HG03159 (cell line): Measurements from ENCODE around the gene NT5DC3.

Source experiments
- ATAC-seq: cut with Tn5 transposase; IDR thresholded peaks from one replicate; pipeline ENCODE4 v1.9.1; 2021; ENCODE audit warnings: mild to moderate bottlenecking, moderate library complexity; ENCODE audit not compliant: unreplicated experiment

The NT5DC3 gene

GRCh38 chr12:103833095-103833775 is 7.8 kb downstream of the NT5DC3 start:
- no peak for ATAC-seq

- ATAC-seq: no peak
These were observed 8.7 kb downstream of the NT5DC3 start for GRCh38 chr12:103832048-103832997.

- no peak for ATAC-seq
These were observed 10.2 kb downstream of the NT5DC3 start for GRCh38 chr12:103830730-103831320.

- no peak for ATAC-seq
These were observed 10.9 kb downstream of the NT5DC3 start for GRCh38 chr12:103830025-103830725.

- no peak for ATAC-seq
These were observed 11.9 kb downstream of the NT5DC3 start for GRCh38 chr12:103829092-103829491.

GRCh38 chr12:103827911-103828391 is 13.1 kb downstream of the NT5DC3 start:
- ATAC-seq: no peak

GRCh38 chr12:103824845-103825244 is 16.2 kb downstream of the NT5DC3 start:
- no peak for ATAC-seq

- no peak for ATAC-seq
These were observed 16.7 kb downstream of the NT5DC3 start for GRCh38 chr12:103824290-103824689.

- ATAC-seq: no peak
These were observed 17.2 kb downstream of the NT5DC3 start for GRCh38 chr12:103823871-103824270.

- ATAC-seq: no peak
These were observed 19.3 kb downstream of the NT5DC3 start for GRCh38 chr12:103821773-103822172.

GRCh38 chr12:103820881-103821489 is 20.0 kb downstream of the NT5DC3 start:
- ATAC-seq: no peak

- ATAC-seq: no peak
These were observed 20.7 kb downstream of the NT5DC3 start for GRCh38 chr12:103820361-103820760.

GRCh38 chr12:103819892-103820291 is 21.1 kb downstream of the NT5DC3 start:
- no peak for ATAC-seq

- ATAC-seq: no peak
These were observed 21.7 kb downstream of the NT5DC3 start for GRCh38 chr12:103819312-103819711.

- ATAC-seq: no peak
These were observed 23.2 kb downstream of the NT5DC3 start for GRCh38 chr12:103817791-103818190.

GRCh38 chr12:103816663-103817062 is 24.4 kb downstream of the NT5DC3 start:
- no peak for ATAC-seq

GRCh38 chr12:103814436-103814835 is 26.6 kb downstream of the NT5DC3 start:
- no peak for ATAC-seq

GRCh38 chr12:103813949-103814348 is 27.1 kb downstream of the NT5DC3 start:
- ATAC-seq: no peak

- no peak for ATAC-seq
These were observed 27.6 kb downstream of the NT5DC3 start for GRCh38 chr12:103813426-103813825.

GRCh38 chr12:103812789-103813188 is 28.2 kb downstream of the NT5DC3 start:
- ATAC-seq: no peak
